ENCODE results near the gene TERT. TPM values are rescaled to one million over a fixed set of nuclear protein-coding genes. Genes with fewer than 3 reads are reported as not detected.
A peak's percentile ranks its signal among the peaks of the same experiment; 100 is the strongest.

TERT gene
- total and polyA plus RNA-seq, 2 of the 8 experiments (the other 6 are each of a cell fraction or from before 2014, with no cell fraction given), result 13.1 to 23.1 TPM

GRCh38 chr5:1343315-1343751 lies 48.5 kb upstream of the TERT start:
- Histone ChIP-seq H2BK120ac (replicated peaks; ENCODE audit: low read depth, low read length) (no peak overlapping the region), H2BK20ac (ENCODE audit: low read length) (no peak overlapping the region), H3K4me2 (ENCODE audit: insufficient read depth in 1 of 2, low read depth in 2 of 2, low read length in 2 of 2) (peak overlapping the region in 1 of 2 experiments; percentile 94; a peak in 1 of 4 replicates), H2AK5ac (ENCODE audit: low read depth, low read length) (no peak overlapping the region), H4K8ac (ENCODE audit: extremely low read depth, insufficient read depth, low read length) (no peak overlapping the region), H3K23me2 (ENCODE audit: low read depth, low read length) (peaks cover 5% of the 10 kb centered on the region; the same call in 1 of the 2 replicates), H3K4me1 (replicated peaks in 1 of 4; ENCODE audit: control insufficient read depth in 3 of 4, insufficient read depth in 4 of 4, low read length in 3 of 4) (peaks cover 0 to 12% (median 1%) of the 10 kb centered on the region in 4 experiments; a peak in 4 of 7 replicates), H4K91ac (replicated peaks; ENCODE audit: insufficient read length, low read length) (no peak overlapping the region), H3K9ac (replicated peaks in 1 of 4; ENCODE audit: extremely low read depth in 1 of 4, low read depth in 3 of 4, low read length in 3 of 4) (no peak overlapping the region), H3K23ac (ENCODE audit: insufficient read length) (no peak overlapping the region), H3K14ac (ENCODE audit: insufficient read length) (no peak overlapping the region), H3K27ac (ENCODE audit: low read depth, low read length) (no peak overlapping the region), H4K20me1 (replicated peaks in 1 of 2; ENCODE audit: control insufficient read depth in 1 of 2, insufficient read depth in 2 of 2, low read length in 2 of 2) (peaks cover 5 to 17% of the 10 kb centered on the region in 2 experiments), H2BK15ac (ENCODE audit: low read length) (no peak overlapping the region), H3K4me3 (ENCODE audit: extremely low read depth in 1 of 4, insufficient read depth in 2 of 4, low read depth in 3 of 4, low read length in 4 of 4) (no peak overlapping the region), H3K79me1 (ENCODE audit: low read depth, low read length) (peaks cover 4% of the 10 kb centered on the region; the same call in 1 of the 2 replicates), H3K27me3 (replicated peaks in 1 of 4; ENCODE audit: control insufficient read depth in 3 of 4, extremely low read depth in 1 of 4, insufficient read depth in 3 of 4, low read length in 3 of 4) (no peaks in the 10 kb centered on the region), H4K5ac (ENCODE audit: insufficient read length, low read depth, low read length) (no peak overlapping the region), H3K79me2 (ENCODE audit: control insufficient read depth in 1 of 2, insufficient read depth in 2 of 2, low read length in 2 of 2) (peaks cover 0 to 14% of the 10 kb centered on the region in 2 experiments; a peak in 2 of 4 replicates), H3K9me3 (ENCODE audit: insufficient read depth in 2 of 2, low read depth in 1 of 2, low read length in 1 of 2) (no peaks in the 10 kb centered on the region), H2BK5ac (ENCODE audit: low read depth, low read length) (no peak overlapping the region), H3K4ac (replicated peaks; ENCODE audit: insufficient read length, low read depth, low read length) (no peak overlapping the region), H3K18ac (ENCODE audit: extremely low read depth, low read length) (no peak overlapping the region), H2BK12ac (ENCODE audit: low read depth, low read length) (no peak overlapping the region), H3K56ac (replicated peaks; ENCODE audit: insufficient read length, low read depth, low read length) (no peak overlapping the region), H3K36me3 (ENCODE audit: control insufficient read depth in 2 of 4, insufficient read depth in 4 of 4, low read length in 3 of 4) (peaks cover 21 to 32% (median 22%) of the 10 kb centered on the region in 4 experiments; a peak in 7 of 8 replicates), H2AFZ (ENCODE audit: low read length) (no peak overlapping the region)
- POLR2A ChIA-PET (ENCODE audit: partially characterized antibody), result interaction anchor here (0.6 to 1.8 kb wide), 2 partner anchors 39 to 49 kb away, joined by 3 to 4 read pairs; partner anchors contain the start of gene TERT
- FAIRE-seq (no peak), DNase-seq (ENCODE audit: low read depth in 1 of 2, low spot score in 2 of 2) (no peak)
- WGBS, 2 experiments (ENCODE audit: extremely low coverage in 1 of 2, insufficient coverage in 1 of 2, insufficient read length in 1 of 2, insufficient replicate concordance in 2 of 2, low coverage in 1 of 2, low lambda C conversion rate in 2 of 2, missing lambda C conversion rate in 1 of 2), result 95% methylated on average over 9 of the region's 9 CpGs; no CpG with 5 or more reads in 1 of the 2 experiments
- CTCF ChIA-PET (ENCODE audit: partially characterized antibody), result interaction anchor here (0.6 to 1.0 kb wide), 2 partner anchors 37 to 257 kb away, joined by 3 to 4 read pairs; no protein-coding TSS in a partner anchor
- TF ChIP-seq SUZ12 (IDR thresholded peaks at IDR 0.05; ENCODE audit: low read length) (no peak), ZNF274 (IDR thresholded peaks at IDR 0.05; ENCODE audit: borderline replicate concordance, extremely low read depth, low read length) (no peak), JUN (IDR thresholded peaks at IDR 0.05; ENCODE audit: low read depth, low read length) (no peak), KDM5A (IDR thresholded peaks at IDR 0.05; ENCODE audit: low read length) (no peak), E2F6 (IDR thresholded peaks at IDR 0.05) (no peak), ASH2L (IDR thresholded peaks at IDR 0.05; ENCODE audit: low read length) (no peak), HDAC6 (IDR thresholded peaks at IDR 0.05; ENCODE audit: low read depth, low read length) (no peak), TAF7 (optimal IDR thresholded peaks at IDR 0.05; ENCODE audit: borderline replicate concordance, low read depth, low read length) (no peak), CTBP2 (IDR thresholded peaks at IDR 0.05; ENCODE audit: borderline replicate concordance, insufficient read depth, insufficient read length, low read length) (no peak), SRF (IDR thresholded peaks at IDR 0.05; ENCODE audit: low read depth, low read length) (no peak), POLR2A (IDR thresholded peaks at IDR 0.05; ENCODE audit: control extremely low read depth in 1 of 2, low read depth in 2 of 2, low read length in 2 of 2) (no peak), SIX5 (IDR thresholded peaks at IDR 0.05; ENCODE audit: low read depth, low read length) (no peak), SP2 (IDR thresholded peaks at IDR 0.05; ENCODE audit: low read length) (no peak)
